C4-2B (cell line): Measurements from ENCODE around the gene CD14.
"Not testable (repeated sequence)": the region's sequence is repeated elsewhere in the genome, so short reads cannot be mapped to it uniquely, and the experiment has no call there.

Experiments used
- H3K27ac ChIP-seq: fragments of 450-650 bp; 2 replicates; pipeline ENCODE4 v1.5.1; 2017
- CTCF ChIP-seq: fragments of 450-650 bp; conservative IDR thresholded peaks from 2 replicates; pipeline ENCODE4 v1.5.1; 2017; ENCODE audit warnings: mild to moderate bottlenecking
- ZFX ChIP-seq: fragments of 450-650 bp; IDR thresholded peaks from 2 replicates; pipeline ENCODE4 v1.6.1; 2017

The CD14 gene

GRCh38 chr5:140622301-140622700 lies 10.7 kb downstream of the CD14 start:
- H3K27ac ChIP-seq: no peak overlapping the region
- TF ChIP-seq CTCF (no peak), ZFX (no peak)

- H3K27ac ChIP-seq: no peak overlapping the region
- TF ChIP-seq CTCF (no peak), ZFX (no peak)
Measured at GRCh38 chr5:140611020-140611521, 21.9 kb downstream of the CD14 start.

- no peak for TF ChIP-seq ZFX
- H3K27ac ChIP-seq: no peak overlapping the region
Measured at GRCh38 chr5:140609126-140609525, 23.8 kb downstream of the CD14 start.

DNA sequence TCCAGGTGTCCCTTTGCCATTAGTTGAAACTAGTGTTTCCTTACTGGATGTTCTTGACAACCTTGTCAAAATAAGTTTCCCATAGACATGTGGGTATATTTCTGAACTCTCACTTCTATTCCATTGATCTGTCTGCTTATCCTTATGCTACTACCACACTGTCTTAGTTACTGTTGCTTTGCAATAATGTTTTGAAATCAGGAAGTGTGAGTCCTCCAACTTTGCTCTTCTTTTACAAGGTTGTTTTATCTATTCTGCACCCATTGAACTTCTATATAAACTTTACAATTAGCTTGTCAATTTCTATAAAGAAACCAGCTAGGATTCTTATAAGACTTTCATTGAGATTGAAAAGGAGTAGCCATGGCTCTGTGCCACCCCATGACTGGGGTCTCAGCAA lies 24.3 kb downstream of the CD14 start:
- H3K27ac ChIP-seq: no peak overlapping the region
- no peak for TF ChIP-seq ZFX
- TF ChIP-seq CTCF: no peak

DNA sequence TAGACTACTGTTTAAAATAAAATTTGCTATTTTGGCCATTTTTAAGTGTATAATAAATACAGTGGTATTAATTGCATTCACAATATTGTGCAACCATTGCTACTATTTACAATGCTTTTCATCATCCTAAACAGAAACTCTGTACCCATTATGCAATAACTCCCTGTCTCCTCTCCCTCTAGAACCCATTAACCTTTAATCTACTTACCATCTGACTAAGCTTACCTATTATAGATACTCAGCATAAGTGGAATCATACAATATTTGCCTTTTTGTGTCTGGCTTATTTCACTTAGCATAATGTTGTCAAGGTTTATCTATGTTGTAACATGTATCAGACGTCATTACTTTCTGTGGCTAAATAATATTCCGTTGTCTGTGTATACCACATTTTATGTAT lies 25.9 kb downstream of the CD14 start:
- TF ChIP-seq CTCF: no peak
- TF ChIP-seq ZFX: no peak
- H3K27ac ChIP-seq: no peak overlapping the region

DNA sequence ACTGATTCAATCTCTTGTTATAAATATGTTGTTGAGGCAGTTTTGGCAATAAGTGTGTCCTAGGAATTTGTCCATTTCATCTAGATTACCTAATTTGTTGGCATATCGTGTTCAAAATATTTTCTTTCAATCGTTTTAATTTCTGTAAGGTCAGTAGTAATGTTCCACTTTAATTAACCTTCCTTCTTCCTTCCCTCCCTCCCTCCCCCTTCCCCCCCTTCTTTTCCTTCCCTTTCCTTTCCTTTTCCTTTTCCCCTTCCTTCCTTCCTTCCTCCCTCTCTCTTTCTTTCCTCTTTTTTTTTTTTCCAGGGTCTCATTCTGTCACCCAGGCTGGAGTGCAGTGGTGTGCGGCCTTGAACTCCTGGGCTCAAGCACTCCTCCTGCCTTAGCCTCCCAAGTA lies 27.1 kb downstream of the CD14 start:
- no peak overlapping the region for H3K27ac ChIP-seq
- TF ChIP-seq ZFX (no peak), CTCF (no peak)

GRCh38 chr5:140603734-140604133 lies 29.2 kb downstream of the CD14 start:
- H3K27ac ChIP-seq: no peak overlapping the region
- no peak for TF ChIP-seq ZFX
- no peak for TF ChIP-seq CTCF

DNA sequence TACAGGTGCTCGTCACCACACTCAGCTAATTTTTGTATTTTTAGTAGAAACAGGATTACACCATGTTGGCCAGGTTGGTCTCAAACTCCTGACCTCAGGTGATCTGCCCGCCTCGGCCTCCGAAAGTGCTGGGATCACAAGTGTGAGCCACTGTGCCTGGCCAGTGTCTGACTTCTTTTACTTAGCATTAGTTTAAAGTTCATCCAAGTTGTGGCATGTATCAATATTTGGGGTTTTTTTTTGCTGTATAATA lies 29.6 kb downstream of the CD14 start:
- not testable (repeated sequence) for H3K27ac ChIP-seq

DNA sequence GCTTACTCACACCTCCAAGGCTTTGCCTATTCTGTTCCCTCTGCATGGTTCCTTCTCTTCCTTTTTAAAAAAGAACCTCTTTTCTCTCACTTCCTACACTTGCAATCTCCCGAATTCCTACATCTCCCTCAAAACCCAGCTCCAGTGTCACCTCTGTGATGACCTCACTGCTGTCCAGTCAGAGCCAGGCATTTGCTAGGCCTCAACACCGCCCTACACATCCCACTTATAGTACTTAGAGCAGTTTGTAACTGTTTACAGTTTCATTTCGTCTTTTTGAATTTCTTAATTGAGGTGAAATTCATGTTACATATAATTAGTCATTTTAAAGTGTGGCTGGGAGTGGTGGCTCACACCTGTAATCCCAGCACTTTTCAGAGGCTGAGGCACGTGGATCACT lies 30.8 kb downstream of the CD14 start:
- TF ChIP-seq CTCF (no peak), ZFX (no peak)
- H3K27ac ChIP-seq: no peak overlapping the region
